ENCODE results near the gene ASB5. TPM values are rescaled to one million over a fixed set of nuclear protein-coding genes. Genes with fewer than 3 reads are reported as not detected.

Gene ASB5
- total and polyA plus RNA-seq, 2 donors from 2014 or later = 0.25 to 0.37 TPM

DNA sequence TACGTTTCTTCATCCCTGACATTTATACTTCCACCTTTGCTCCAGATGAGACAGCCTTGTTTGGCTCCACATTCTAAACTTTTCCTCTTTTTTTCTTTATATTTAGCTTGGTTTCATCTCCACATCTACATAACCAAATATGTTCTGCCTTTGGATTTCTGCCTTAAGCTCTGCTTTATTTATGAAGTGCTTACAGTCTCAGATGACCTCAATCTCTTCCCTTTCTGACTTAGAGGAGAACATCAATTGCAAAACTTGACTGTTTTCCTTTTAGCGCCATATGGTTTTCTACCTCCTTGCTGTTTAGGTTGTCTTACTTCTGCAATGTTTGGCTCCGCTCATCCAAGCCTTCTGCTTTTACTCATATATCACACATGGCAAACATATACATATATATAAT, 7.5 kb downstream of the ASB5 start:
- no peak for FAIRE-seq

DNA sequence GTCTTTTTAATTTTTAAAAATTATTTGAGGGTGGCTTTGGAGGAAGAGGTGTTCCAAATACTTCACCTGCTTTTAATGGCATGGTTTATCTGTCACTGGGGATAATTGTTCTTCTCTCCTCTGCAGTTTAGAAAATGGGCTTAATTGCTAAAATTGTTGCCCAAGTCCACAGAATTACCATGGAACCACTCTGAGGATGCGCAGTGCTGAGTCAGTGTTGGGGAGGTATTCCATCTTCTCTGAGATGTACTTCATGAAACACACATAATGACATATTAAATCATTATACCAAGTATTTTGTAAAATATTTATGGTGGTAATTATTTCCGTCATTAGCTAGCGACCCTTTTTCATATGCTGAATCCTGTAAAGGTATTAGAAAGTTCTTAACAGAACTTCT, 8.0 kb downstream of the ASB5 start:
- Histone ChIP-seq H3K9me3 (ENCODE audit: control insufficient read depth in 2 of 3, insufficient read depth in 1 of 3, low read length in 3 of 3) (no peaks in the 10 kb centered on the region), H3K4me1 (ENCODE audit: control insufficient read depth in 2 of 3, insufficient read depth in 2 of 3, low read depth in 1 of 3, low read length in 3 of 3) (no peaks in the 10 kb centered on the region), H3K36me3 (ENCODE audit: control insufficient read depth in 2 of 3, insufficient read depth in 3 of 3, low read length in 3 of 3) (no peaks in the 10 kb centered on the region), H3K9ac (ENCODE audit: low read length in 3 of 3) (no peak overlapping the region), H3K4me3 (ENCODE audit: low read length in 3 of 3) (no peak overlapping the region), H3K27me3 (ENCODE audit: control insufficient read depth, insufficient read depth, low read length) (no peaks in the 10 kb centered on the region), H3K27ac (ENCODE audit: low read depth in 2 of 2, low read length in 2 of 2) (no peak overlapping the region)
- intact Hi-C loops (cut with DNase I) = no loop called here
- TF ChIP-seq, protein P1, sequence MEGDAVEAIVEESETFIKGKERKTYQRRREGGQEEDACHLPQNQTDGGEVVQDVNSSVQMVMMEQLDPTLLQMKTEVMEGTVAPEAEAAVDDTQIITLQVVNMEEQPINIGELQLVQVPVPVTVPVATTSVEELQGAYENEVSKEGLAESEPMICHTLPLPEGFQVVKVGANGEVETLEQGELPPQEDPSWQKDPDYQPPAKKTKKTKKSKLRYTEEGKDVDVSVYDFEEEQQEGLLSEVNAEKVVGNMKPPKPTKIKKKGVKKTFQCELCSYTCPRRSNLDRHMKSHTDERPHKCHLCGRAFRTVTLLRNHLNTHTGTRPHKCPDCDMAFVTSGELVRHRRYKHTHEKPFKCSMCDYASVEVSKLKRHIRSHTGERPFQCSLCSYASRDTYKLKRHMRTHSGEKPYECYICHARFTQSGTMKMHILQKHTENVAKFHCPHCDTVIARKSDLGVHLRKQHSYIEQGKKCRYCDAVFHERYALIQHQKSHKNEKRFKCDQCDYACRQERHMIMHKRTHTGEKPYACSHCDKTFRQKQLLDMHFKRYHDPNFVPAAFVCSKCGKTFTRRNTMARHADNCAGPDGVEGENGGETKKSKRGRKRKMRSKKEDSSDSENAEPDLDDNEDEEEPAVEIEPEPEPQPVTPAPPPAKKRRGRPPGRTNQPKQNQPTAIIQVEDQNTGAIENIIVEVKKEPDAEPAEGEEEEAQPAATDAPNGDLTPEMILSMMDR (IDR thresholded peaks at IDR 0.05; ENCODE audit: borderline replicate concordance, extremely low read depth, insufficient read depth) = no peak
- FAIRE-seq (no peak), DNase-seq (no peak)

More for the DNA sequence above, 7.5 kb downstream of the ASB5 start:
- Histone ChIP-seq H3K4me3 (ENCODE audit: low read length in 3 of 3) (no peak overlapping the region), H3K36me3 (ENCODE audit: control insufficient read depth in 2 of 3, insufficient read depth in 3 of 3, low read length in 3 of 3) (no peaks in the 10 kb centered on the region), H3K9me3 (ENCODE audit: control insufficient read depth in 2 of 3, insufficient read depth in 1 of 3, low read length in 3 of 3) (no peaks in the 10 kb centered on the region), H3K9ac (ENCODE audit: low read length in 3 of 3) (no peak overlapping the region), H3K4me1 (ENCODE audit: control insufficient read depth in 2 of 3, insufficient read depth in 2 of 3, low read depth in 1 of 3, low read length in 3 of 3) (no peaks in the 10 kb centered on the region), H3K27ac (ENCODE audit: low read depth in 2 of 2, low read length in 2 of 2) (no peak overlapping the region), H3K27me3 (ENCODE audit: control insufficient read depth, insufficient read depth, low read length) (no peaks in the 10 kb centered on the region)
- intact Hi-C loops (cut with DNase I) = no loop called here
- TF ChIP-seq, protein P1 (IDR thresholded peaks at IDR 0.05; ENCODE audit: borderline replicate concordance, extremely low read depth, insufficient read depth) = no peak
- no peak for DNase-seq

DNA sequence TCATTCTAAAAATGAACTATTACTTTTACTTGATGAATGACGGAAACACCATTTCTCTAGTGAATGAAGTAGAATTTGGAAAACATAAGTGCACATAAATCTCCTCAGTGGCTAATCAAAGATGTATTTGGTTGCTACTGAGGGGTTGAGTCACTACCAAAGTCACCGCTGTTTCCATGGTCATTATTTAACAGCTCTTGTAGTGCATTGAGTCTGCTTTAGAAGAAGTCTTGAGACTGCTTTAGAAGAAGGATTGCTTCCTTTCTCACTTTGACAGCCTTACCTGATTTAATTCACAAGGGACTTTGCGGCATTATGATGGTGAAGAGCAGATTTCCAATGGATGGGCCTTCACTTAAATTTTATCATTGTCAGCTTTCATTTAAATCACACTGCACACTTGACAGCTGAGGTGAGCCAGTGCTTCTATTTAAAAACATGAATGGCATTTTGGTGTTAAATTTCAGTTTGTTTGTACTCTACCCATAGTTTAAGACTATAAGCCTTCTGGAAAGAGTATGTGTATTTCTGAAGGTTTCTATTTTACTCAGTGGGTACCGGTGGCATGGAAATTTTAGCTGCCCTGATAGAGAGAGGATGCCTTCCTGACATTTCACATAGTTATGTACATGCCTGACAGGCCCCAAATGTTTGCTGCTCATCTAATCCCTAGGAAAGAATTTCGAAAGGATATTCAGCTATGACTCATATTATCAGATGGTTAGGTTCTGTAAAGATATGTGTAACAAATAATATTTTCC, 9.5 kb downstream of the ASB5 start:
- FAIRE-seq (no peak), DNase-seq (no peak)
- Histone ChIP-seq H3K9me3 (ENCODE audit: control insufficient read depth in 2 of 3, insufficient read depth in 1 of 3, low read length in 3 of 3) (no peaks in the 10 kb centered on the region), H3K27ac (ENCODE audit: low read depth in 2 of 2, low read length in 2 of 2) (no peak overlapping the region), H3K27me3 (ENCODE audit: control insufficient read depth, insufficient read depth, low read length) (no peaks in the 10 kb centered on the region), H3K4me1 (ENCODE audit: control insufficient read depth in 2 of 3, insufficient read depth in 2 of 3, low read depth in 1 of 3, low read length in 3 of 3) (no peaks in the 10 kb centered on the region), H3K9ac (ENCODE audit: low read length in 3 of 3) (no peak overlapping the region), H3K4me3 (ENCODE audit: low read length in 3 of 3) (no peak overlapping the region), H3K36me3 (ENCODE audit: control insufficient read depth in 2 of 3, insufficient read depth in 3 of 3, low read length in 3 of 3) (no peaks in the 10 kb centered on the region)
- intact Hi-C loops (cut with DNase I) = no loop called here
- TF ChIP-seq, protein P1 (IDR thresholded peaks at IDR 0.05; ENCODE audit: borderline replicate concordance, extremely low read depth, insufficient read depth) = no peak

Measured in kidney (tissue), 14 donors.